ENCODE results near the gene TBXAS1. TPM values are rescaled to one million over a fixed set of nuclear protein-coding genes. Genes with fewer than 3 reads are reported as not detected.

Gene TBXAS1
- polyA plus RNA-seq, 2 of the 4 experiments (the other 2 are of a cell fraction), result 8.8 to 11.6 TPM

DNA sequence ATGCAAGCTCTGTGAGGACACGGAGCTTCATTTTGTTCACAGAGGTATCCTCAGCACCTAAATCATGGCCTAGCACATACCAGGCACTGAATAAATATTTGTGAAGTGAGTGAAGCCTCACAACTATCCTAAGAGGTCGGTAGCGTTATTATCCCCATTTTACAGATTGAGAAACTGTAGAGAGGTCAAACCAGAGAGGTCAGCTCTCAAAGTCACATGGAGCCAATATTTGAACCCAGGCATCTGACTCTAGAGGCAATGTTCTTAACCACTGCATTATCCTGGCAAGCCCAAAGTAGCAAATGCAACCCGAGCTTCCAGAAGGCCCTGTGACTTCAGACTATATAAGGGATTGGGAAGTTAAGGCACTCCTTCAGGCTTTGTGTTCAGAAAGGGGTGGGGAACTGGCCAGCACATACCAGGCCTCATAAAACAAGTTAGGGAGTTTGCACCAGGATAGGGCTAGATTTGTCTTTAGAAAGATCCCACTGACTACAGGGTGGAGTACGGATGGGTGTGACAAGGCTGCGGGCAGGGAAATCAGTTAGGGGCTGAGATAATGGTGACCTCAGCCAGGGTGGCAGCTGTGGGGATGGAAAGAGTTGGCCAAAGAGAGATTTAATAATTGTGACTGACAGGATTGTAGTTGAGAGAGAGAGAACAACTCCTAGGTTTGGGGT, 101.4 kb downstream of the TBXAS1 start:
- no peaks in the 10 kb centered on the region for H3K9me3 ChIP-seq
- no peak overlapping the region for H3K4me2 ChIP-seq
- H3K4me3 ChIP-seq, result no peak overlapping the region
- POLR2A ChIA-PET, result no interaction called here
- no peak for TF ChIP-seq RNF2 (IDR thresholded peaks at IDR 0.05; ENCODE audit: borderline replicate concordance, low read depth)
- TF ChIP-seq EHMT2 (IDR thresholded peaks at IDR 0.05; ENCODE audit: low read depth), result no peak
- TF ChIP-seq ESRRA (IDR thresholded peaks at IDR 0.05; ENCODE audit: borderline replicate concordance, low read length), result no peak
- TF ChIP-seq KDM5A (IDR thresholded peaks at IDR 0.05), result no peak
- no peak for TF ChIP-seq CHD4 (IDR thresholded peaks at IDR 0.05; ENCODE audit: borderline replicate concordance)
- TF ChIP-seq GATA3 (IDR thresholded peaks at IDR 0.05; ENCODE audit: borderline replicate concordance), result no peak
- TF ChIP-seq, protein P1, sequence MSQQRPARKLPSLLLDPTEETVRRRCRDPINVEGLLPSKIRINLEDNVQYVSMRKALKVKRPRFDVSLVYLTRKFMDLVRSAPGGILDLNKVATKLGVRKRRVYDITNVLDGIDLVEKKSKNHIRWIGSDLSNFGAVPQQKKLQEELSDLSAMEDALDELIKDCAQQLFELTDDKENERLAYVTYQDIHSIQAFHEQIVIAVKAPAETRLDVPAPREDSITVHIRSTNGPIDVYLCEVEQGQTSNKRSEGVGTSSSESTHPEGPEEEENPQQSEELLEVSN (IDR thresholded peaks at IDR 0.05; ENCODE audit: borderline replicate concordance, low read depth), result no peak
- no peak for TF ChIP-seq CHD2 (IDR thresholded peaks at IDR 0.05; ENCODE audit: low read length, partially characterized antibody)
- TF ChIP-seq, protein P2, sequence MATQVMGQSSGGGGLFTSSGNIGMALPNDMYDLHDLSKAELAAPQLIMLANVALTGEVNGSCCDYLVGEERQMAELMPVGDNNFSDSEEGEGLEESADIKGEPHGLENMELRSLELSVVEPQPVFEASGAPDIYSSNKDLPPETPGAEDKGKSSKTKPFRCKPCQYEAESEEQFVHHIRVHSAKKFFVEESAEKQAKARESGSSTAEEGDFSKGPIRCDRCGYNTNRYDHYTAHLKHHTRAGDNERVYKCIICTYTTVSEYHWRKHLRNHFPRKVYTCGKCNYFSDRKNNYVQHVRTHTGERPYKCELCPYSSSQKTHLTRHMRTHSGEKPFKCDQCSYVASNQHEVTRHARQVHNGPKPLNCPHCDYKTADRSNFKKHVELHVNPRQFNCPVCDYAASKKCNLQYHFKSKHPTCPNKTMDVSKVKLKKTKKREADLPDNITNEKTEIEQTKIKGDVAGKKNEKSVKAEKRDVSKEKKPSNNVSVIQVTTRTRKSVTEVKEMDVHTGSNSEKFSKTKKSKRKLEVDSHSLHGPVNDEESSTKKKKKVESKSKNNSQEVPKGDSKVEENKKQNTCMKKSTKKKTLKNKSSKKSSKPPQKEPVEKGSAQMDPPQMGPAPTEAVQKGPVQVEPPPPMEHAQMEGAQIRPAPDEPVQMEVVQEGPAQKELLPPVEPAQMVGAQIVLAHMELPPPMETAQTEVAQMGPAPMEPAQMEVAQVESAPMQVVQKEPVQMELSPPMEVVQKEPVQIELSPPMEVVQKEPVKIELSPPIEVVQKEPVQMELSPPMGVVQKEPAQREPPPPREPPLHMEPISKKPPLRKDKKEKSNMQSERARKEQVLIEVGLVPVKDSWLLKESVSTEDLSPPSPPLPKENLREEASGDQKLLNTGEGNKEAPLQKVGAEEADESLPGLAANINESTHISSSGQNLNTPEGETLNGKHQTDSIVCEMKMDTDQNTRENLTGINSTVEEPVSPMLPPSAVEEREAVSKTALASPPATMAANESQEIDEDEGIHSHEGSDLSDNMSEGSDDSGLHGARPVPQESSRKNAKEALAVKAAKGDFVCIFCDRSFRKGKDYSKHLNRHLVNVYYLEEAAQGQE (IDR thresholded peaks at IDR 0.05), result no peak
- no peak for TF ChIP-seq PHF8 (IDR thresholded peaks at IDR 0.05; ENCODE audit: borderline replicate concordance, low read depth)
- no peak for TF ChIP-seq RCOR1 (IDR thresholded peaks at IDR 0.05; ENCODE audit: low read depth, low read length)
- TF ChIP-seq NPAS2 (CRISPR knock-in tag; IDR thresholded peaks at IDR 0.05; ENCODE audit: borderline replicate concordance), result no peak
- TF ChIP-seq JUN (IDR thresholded peaks at IDR 0.05), result no peak
- no peak for TF ChIP-seq KDM1A (IDR thresholded peaks at IDR 0.05; ENCODE audit: low read depth)
- no peaks in the 10 kb centered on the region for H3K4me1 ChIP-seq
- DNase-seq (ENCODE audit: low read depth in 1 of 2, low spot score in 1 of 2) (no peak), ATAC-seq (no peak), FAIRE-seq (no peak)
- CTCF ChIA-PET, result interaction anchor here (1.0 kb wide), 1 partner anchor 285 kb away, joined by 3 read pairs; no protein-coding TSS in a partner anchor
- WGBS (ENCODE audit: missing lambda C conversion rate), result 93% methylated on average over 6 of the region's 6 CpGs
- H3K27ac ChIP-seq, result no peak overlapping the region

DNA sequence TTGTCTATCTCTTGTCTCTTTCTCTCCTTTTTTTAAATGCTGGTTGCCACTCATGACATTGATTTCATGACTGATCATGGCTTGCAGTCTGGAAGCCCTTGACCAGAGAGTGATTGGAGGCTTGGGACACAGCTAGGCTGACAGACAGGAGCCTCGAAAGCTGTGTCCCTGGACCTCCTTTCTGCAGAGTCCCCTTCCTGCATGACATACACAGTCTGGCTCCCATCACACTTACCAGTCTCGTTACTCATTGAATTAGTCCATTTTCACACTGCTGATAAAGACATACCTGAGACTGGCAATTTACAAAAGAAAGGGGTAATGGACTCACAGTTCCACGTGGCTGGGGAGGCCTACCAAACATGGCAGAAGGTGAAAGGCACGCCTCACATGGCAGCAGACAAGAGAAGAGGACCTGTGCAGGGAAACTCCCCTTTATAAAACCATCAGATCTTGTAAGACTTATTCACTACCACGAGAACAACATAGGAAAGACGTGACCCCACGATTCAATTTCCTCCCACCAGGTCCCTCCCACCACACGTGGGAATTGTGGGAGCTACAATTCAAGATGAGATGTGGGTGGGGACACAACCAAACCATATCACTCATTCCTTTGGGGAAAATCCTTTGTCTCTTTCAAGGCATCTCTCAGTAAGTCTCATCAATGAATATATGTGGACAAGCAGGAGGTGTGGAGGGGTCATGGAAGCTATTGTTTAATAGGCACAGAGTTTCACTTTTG, 102.3 kb downstream of the TBXAS1 start:
- H3K4me2 ChIP-seq, result no peak overlapping the region
- no peaks in the 10 kb centered on the region for H3K4me1 ChIP-seq
- ChIA-PET CTCF (interaction anchor here (0.6 kb wide), 1 partner anchor 61 kb away, joined by 3 read pairs; no protein-coding TSS in a partner anchor), POLR2A (no interaction called here)
- H3K27ac ChIP-seq, result no peak overlapping the region
- H3K4me3 ChIP-seq, result no peak overlapping the region
- no peak for FAIRE-seq
- no peak for DNase-seq (ENCODE audit: low read depth in 1 of 2, low spot score in 1 of 2)
- no peak for ATAC-seq
- 60% methylated on average over 8 of the region's 8 CpGs for WGBS (ENCODE audit: missing lambda C conversion rate)
- TF ChIP-seq, protein P3, sequence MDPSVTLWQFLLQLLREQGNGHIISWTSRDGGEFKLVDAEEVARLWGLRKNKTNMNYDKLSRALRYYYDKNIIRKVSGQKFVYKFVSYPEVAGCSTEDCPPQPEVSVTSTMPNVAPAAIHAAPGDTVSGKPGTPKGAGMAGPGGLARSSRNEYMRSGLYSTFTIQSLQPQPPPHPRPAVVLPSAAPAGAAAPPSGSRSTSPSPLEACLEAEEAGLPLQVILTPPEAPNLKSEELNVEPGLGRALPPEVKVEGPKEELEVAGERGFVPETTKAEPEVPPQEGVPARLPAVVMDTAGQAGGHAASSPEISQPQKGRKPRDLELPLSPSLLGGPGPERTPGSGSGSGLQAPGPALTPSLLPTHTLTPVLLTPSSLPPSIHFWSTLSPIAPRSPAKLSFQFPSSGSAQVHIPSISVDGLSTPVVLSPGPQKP (IDR thresholded peaks at IDR 0.05; ENCODE audit: low read depth, low read length), result no peak
- TF ChIP-seq PHF8 (IDR thresholded peaks at IDR 0.05; ENCODE audit: borderline replicate concordance, low read depth) (no peak), ESRRA (IDR thresholded peaks at IDR 0.05; ENCODE audit: borderline replicate concordance, low read length) (no peak), BHLHE40 (IDR thresholded peaks at IDR 0.05; ENCODE audit: low read depth, low read length) (no peak), POLR2A (IDR thresholded peaks at IDR 0.05; ENCODE audit: low read length) (no peak), GATA3 (IDR thresholded peaks at IDR 0.05; ENCODE audit: borderline replicate concordance) (no peak)
- no peaks in the 10 kb centered on the region for H3K9me3 ChIP-seq
